GM23338 (cell line): ENCODE data around the gene USH2A. TPM values are rescaled to one million over a fixed set of nuclear protein-coding genes. Genes with fewer than 3 reads are reported as not detected.
A peak's percentile ranks its signal among the peaks of the same experiment; 100 is the strongest.

Source experiments
- ATAC-seq: fragments of 200-7000 bp; cut with Tn5 transposase; 3 replicates; pipeline ENCODE4 v1.9.1; 2020
- DNase-seq: peaks from one replicate; pipeline ENCODE4 v3.0.0-alpha.2; 2015; ENCODE audit warnings: low spot score
- H2AFZ ChIP-seq: fragments of 200-600 bp; sonication (generic); 2 replicates; pipeline ENCODE4 v1.8.0; 2016; ENCODE audit warnings: antibody characterized with exemption, mild to moderate bottlenecking, moderate library complexity
- H3F3A ChIP-seq: fragments of 200-600 bp; sonication (generic); replicated peaks from 2 replicates; pipeline ENCODE4 v1.8.0; 2017; ENCODE audit warnings: antibody characterized with exemption, mixed run types, low read depth
- H3K27ac ChIP-seq: fragments of 200-600 bp; sonication (generic); 2 replicates; pipeline ENCODE4 v1.6.1; 2016; ENCODE audit warnings: low read depth
- H3K27me3 ChIP-seq: fragments of 200-600 bp; sonication (generic); 2 replicates; pipeline ENCODE4 v1.8.0; 2016; ENCODE audit warnings: mild to moderate bottlenecking, mixed run types, moderate library complexity; ENCODE audit not compliant: insufficient read depth
- H3K36me3 ChIP-seq: fragments of 200-600 bp; sonication (generic); 2 replicates; pipeline ENCODE4 v1.8.0; 2016; ENCODE audit warnings: mild to moderate bottlenecking; ENCODE audit not compliant: insufficient read depth
- H3K4me1 ChIP-seq: fragments of 200-600 bp; sonication (generic); 2 replicates; pipeline ENCODE4 v1.8.0; 2016; ENCODE audit warnings: mild to moderate bottlenecking, moderate library complexity; ENCODE audit not compliant: insufficient read depth
- H3K4me2 ChIP-seq: fragments of 200-600 bp; sonication (generic); 2 replicates; pipeline ENCODE4 v1.7.1; 2017; ENCODE audit warnings: mixed run types
- H3K4me3 ChIP-seq: fragments of 200-600 bp; sonication (generic); 2 replicates; pipeline ENCODE4 v1.6.1; 2016; ENCODE audit warnings: mixed run types
- H3K79me2 ChIP-seq: fragments of 200-600 bp; sonication (generic); replicated peaks from 2 replicates; pipeline ENCODE4 v1.8.0; 2017; ENCODE audit warnings: mild to moderate bottlenecking; ENCODE audit not compliant: insufficient read depth
- H3K9me2 ChIP-seq: fragments of 200-600 bp; sonication (generic); 2 replicates; pipeline ENCODE4 v1.8.0; 2017; ENCODE audit not compliant: insufficient read depth
- H4K20me1 ChIP-seq: fragments of 200-600 bp; sonication (generic); replicated peaks from 2 replicates; pipeline ENCODE4 v1.8.0; 2017; ENCODE audit warnings: mild to moderate bottlenecking; ENCODE audit not compliant: insufficient read depth
- H3K27ac Mint-ChIP-seq: 2 replicates; pipeline ENCODE4 v1.8.0; 2020; ENCODE audit warnings: inconsistent platforms, mild to moderate bottlenecking, moderate library complexity, mixed read lengths
- H3K27me3 Mint-ChIP-seq: 3 replicates; pipeline ENCODE4 v1.8.0; 2022; ENCODE audit warnings: low read depth, mild to moderate bottlenecking, moderate library complexity, mixed read lengths, inconsistent platforms; ENCODE audit not compliant: insufficient read depth, poor library complexity
- H3K36me3 Mint-ChIP-seq: 3 replicates; pipeline ENCODE4 v1.8.0; 2021; ENCODE audit warnings: low read depth, mild to moderate bottlenecking, inconsistent platforms, moderate library complexity, mixed read lengths
- H3K4me1 Mint-ChIP-seq: 3 replicates; pipeline ENCODE4 v1.8.0; 2020; ENCODE audit warnings: mild to moderate bottlenecking, inconsistent platforms, mixed read lengths
- H3K4me3 Mint-ChIP-seq: 3 replicates; pipeline ENCODE4 v1.8.0; 2021; ENCODE audit warnings: moderate library complexity, mild to moderate bottlenecking, inconsistent platforms, mixed read lengths
- H3K9me3 Mint-ChIP-seq: 3 replicates; pipeline ENCODE4 v1.8.0; 2020; ENCODE audit warnings: moderate library complexity, mild to moderate bottlenecking, inconsistent platforms, mixed read lengths
- ETS1 ChIP-seq: IDR thresholded peaks from 2 replicates; pipeline ENCODE4 v1.6.1; 2016; ENCODE audit warnings: antibody characterized with exemption
- EZH2 ChIP-seq: fragments of 200-600 bp; sonication (generic); IDR thresholded peaks from one replicate; pipeline ENCODE4 v1.8.0; 2017; ENCODE audit warnings: antibody characterized with exemption, mild to moderate bottlenecking, low read depth; ENCODE audit not compliant: unreplicated experiment
- EZH2phosphoT487 ChIP-seq: fragments of 200-600 bp; sonication (generic); IDR thresholded peaks from one replicate; pipeline ENCODE4 v1.8.1; 2018; ENCODE audit warnings: antibody characterized with exemption; ENCODE audit not compliant: unreplicated experiment
- POLR2AphosphoS5 ChIP-seq: IDR thresholded peaks from 2 replicates; pipeline ENCODE4 v1.6.1; 2016; ENCODE audit warnings: antibody characterized with exemption, low read depth
- REST ChIP-seq: IDR thresholded peaks from one replicate; pipeline ENCODE4 v1.6.1; 2018; ENCODE audit warnings: antibody characterized with exemption; ENCODE audit not compliant: unreplicated experiment
- ZNF114 ChIP-seq: fragments of 250-450 bp; sonication (Bioruptor Pico); IDR thresholded peaks from 2 replicates; pipeline ENCODE4 v1.5.0; 2020; ENCODE audit warnings: mild to moderate bottlenecking, moderate library complexity
- ZNF331 ChIP-seq: fragments of 250-450 bp; sonication (Bioruptor Pico); IDR thresholded peaks from 2 replicates; pipeline ENCODE4 v1.5.0; 2020; ENCODE audit warnings: low read depth, mild to moderate bottlenecking, moderate library complexity
- polyA plus RNA-seq: library from polyadenylated mRNA; unstranded; fragments of >200 nt; fragmentation: Nextera tagmentation; extraction: Ambion mirVana; gene quantifications from 2 replicates; pipeline ENCODE4 v1.2.1, GENCODE V29; 2016
- total RNA-seq: library from RNA; depleted of rRNA; stranded (reverse); fragments of >200 nt; shearing (Covaris generic); gene quantifications from 2 replicates; pipeline ENCODE4 v1.2.3, GENCODE V29; 2014
- TF ChIP-seq, protein P1 (sequence below): fragments of 250-450 bp; sonication (Bioruptor Pico); IDR thresholded peaks from 2 replicates; pipeline ENCODE4 v1.5.0; 2020; ENCODE audit warnings: mild to moderate bottlenecking, moderate library complexity

Gene USH2A
- total and polyA plus RNA-seq, 2 experiments from 2014 or later, result 0.03 TPM

DNA sequence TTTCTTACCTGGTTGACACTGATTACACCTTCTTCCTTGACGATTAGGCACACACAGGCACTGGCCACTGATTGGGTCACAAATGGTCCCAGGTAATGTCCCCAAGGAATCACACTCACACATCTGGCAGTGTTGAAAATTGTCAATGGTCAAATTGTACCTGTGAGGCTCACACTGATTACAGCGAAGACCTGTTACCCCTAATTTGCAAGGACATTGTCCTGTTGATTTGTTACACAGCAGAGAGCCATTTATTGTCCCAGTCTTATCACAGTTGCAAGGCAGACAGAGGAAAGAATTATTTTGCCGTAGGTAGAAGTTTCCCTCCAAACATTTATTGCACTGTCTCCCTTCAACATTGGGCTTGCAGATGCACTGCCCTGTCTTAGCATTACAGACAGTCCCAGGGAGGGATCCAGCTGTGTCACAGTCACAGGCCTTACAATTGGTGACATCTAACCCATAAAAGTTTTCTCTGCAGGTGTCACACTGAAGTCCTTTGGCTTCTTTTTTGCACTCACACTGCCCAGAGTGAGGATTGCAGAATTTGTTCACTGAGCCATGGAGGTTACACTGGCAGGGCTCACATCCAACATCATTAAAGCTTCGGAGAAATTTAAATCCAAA lies 176.6 kb downstream of the USH2A start:
- Histone ChIP-seq H4K20me1 (no peaks in the 10 kb centered on the region), H3F3A (no peaks in the 10 kb centered on the region), H3K27ac (no peak overlapping the region; the same call in 1 of the 2 replicates), H3K27me3 (no peaks in the 10 kb centered on the region), H3K9me2 (no peaks in the 10 kb centered on the region), H3K4me1 (peaks cover 10% of the 10 kb centered on the region; the same call in 1 of the 2 replicates), H3K4me3 (no peak overlapping the region), H3K4me2 (no peak overlapping the region; the same call in 1 of the 2 replicates), H3K36me3 (no peaks in the 10 kb centered on the region), H2AFZ (peak overlapping the region; percentile 54; the same call in 1 of the 2 replicates), H3K79me2 (no peaks in the 10 kb centered on the region)
- TF ChIP-seq EZH2, result no peak
- TF ChIP-seq ZNF331 (CRISPR knock-in tag), result no peak
- no peak for TF ChIP-seq EZH2phosphoT487
- no peak for TF ChIP-seq ETS1
- TF ChIP-seq REST, result no peak
- peak; percentile 7 for DNase-seq
- Mint-ChIP-seq H3K4me3 (no peak overlapping the region), H3K36me3 (no peaks in the 10 kb centered on the region), H3K4me1 (peaks cover 12% of the 10 kb centered on the region; the same call in 2 of the 3 replicates), H3K27me3 (peaks cover 3% of the 10 kb centered on the region), H3K9me3 (no peaks in the 10 kb centered on the region), H3K27ac (peak overlapping the region; percentile 28; the same call in 1 of the 2 replicates)
- ATAC-seq, result peak; percentile 40

DNA sequence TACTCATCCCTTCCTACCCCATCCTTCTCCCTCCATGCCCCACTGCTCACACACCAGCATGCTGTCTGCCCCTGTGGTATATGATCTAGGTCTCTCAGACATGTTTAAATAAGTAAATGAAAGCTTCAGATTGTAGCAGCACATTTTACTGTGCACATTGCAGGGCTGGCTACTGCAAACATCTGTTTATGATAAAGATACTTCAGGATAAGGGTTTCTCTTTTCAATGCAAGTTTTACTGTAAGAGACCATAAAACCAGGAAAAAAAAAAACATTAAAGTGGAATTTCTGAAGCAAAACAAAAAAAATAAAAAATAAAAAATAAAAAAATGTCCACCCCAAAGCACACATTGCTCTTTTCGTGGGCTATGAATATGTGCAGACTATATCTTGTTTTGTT lies 184.4 kb downstream of the USH2A start:
- H3K36me3 Mint-ChIP-seq, result no peaks in the 10 kb centered on the region
- H3K4me3 Mint-ChIP-seq, result no peak overlapping the region
- H3F3A ChIP-seq, result no peaks in the 10 kb centered on the region
- no peak overlapping the region for H2AFZ ChIP-seq
- H3K9me3 Mint-ChIP-seq, result no peaks in the 10 kb centered on the region
- peaks cover 7% of the 10 kb centered on the region; the same call in 1 of the 2 replicates for H3K4me1 ChIP-seq
- H3K79me2 ChIP-seq, result no peaks in the 10 kb centered on the region
- H3K27ac Mint-ChIP-seq, result no peak overlapping the region
- ATAC-seq, result no peak
- H3K27me3 ChIP-seq, result no peaks in the 10 kb centered on the region
- no peaks in the 10 kb centered on the region for H3K36me3 ChIP-seq
- H3K27ac ChIP-seq, result no peak overlapping the region
- H3K27me3 Mint-ChIP-seq, result no peaks in the 10 kb centered on the region
- H3K4me2 ChIP-seq, result no peak overlapping the region
- no peaks in the 10 kb centered on the region for H4K20me1 ChIP-seq
- no peak overlapping the region for H3K4me3 ChIP-seq
- H3K9me2 ChIP-seq, result no peaks in the 10 kb centered on the region
- no peak for DNase-seq
- H3K4me1 Mint-ChIP-seq, result peaks cover 2% of the 10 kb centered on the region; the same call in 2 of the 3 replicates
- no peak for TF ChIP-seq EZH2phosphoT487
- TF ChIP-seq ZNF114 (CRISPR knock-in tag), result no peak
- TF ChIP-seq POLR2AphosphoS5, result no peak
- TF ChIP-seq, protein P1, sequence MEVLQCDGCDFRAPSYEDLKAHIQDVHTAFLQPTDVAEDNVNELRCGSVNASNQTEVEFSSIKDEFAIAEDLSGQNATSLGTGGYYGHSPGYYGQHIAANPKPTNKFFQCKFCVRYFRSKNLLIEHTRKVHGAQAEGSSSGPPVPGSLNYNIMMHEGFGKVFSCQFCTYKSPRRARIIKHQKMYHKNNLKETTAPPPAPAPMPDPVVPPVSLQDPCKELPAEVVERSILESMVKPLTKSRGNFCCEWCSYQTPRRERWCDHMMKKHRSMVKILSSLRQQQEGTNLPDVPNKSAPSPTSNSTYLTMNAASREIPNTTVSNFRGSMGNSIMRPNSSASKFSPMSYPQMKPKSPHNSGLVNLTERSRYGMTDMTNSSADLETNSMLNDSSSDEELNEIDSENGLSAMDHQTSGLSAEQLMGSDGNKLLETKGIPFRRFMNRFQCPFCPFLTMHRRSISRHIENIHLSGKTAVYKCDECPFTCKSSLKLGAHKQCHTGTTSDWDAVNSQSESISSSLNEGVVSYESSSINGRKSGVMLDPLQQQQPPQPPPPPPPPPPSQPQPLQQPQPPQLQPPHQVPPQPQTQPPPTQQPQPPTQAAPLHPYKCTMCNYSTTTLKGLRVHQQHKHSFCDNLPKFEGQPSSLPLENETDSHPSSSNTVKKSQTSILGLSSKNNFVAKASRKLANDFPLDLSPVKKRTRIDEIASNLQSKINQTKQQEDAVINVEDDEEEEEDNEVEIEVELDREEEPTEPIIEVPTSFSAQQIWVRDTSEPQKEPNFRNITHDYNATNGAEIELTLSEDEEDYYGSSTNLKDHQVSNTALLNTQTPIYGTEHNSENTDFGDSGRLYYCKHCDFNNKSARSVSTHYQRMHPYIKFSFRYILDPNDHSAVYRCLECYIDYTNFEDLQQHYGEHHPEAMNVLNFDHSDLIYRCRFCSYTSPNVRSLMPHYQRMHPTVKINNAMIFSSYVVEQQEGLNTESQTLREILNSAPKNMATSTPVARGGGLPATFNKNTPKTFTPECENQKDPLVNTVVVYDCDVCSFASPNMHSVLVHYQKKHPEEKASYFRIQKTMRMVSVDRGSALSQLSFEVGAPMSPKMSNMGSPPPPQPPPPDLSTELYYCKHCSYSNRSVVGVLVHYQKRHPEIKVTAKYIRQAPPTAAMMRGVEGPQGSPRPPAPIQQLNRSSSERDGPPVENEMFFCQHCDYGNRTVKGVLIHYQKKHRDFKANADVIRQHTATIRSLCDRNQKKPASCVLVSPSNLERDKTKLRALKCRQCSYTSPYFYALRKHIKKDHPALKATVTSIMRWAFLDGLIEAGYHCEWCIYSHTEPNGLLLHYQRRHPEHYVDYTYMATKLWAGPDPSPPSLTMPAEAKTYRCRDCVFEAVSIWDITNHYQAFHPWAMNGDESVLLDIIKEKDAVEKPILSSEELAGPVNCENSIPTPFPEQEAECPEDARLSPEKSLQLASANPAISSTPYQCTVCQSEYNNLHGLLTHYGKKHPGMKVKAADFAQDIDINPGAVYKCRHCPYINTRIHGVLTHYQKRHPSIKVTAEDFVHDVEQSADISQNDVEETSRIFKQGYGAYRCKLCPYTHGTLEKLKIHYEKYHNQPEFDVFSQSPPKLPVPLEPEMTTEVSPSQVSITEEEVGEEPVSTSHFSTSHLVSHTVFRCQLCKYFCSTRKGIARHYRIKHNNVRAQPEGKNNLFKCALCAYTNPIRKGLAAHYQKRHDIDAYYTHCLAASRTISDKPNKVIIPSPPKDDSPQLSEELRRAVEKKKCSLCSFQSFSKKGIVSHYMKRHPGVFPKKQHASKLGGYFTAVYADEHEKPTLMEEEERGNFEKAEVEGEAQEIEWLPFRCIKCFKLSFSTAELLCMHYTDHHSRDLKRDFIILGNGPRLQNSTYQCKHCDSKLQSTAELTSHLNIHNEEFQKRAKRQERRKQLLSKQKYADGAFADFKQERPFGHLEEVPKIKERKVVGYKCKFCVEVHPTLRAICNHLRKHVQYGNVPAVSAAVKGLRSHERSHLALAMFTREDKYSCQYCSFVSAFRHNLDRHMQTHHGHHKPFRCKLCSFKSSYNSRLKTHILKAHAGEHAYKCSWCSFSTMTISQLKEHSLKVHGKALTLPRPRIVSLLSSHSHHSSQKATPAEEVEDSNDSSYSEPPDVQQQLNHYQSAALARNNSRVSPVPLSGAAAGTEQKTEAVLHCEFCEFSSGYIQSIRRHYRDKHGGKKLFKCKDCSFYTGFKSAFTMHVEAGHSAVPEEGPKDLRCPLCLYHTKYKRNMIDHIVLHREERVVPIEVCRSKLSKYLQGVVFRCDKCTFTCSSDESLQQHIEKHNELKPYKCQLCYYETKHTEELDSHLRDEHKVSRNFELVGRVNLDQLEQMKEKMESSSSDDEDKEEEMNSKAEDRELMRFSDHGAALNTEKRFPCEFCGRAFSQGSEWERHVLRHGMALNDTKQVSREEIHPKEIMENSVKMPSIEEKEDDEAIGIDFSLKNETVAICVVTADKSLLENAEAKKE (CRISPR knock-in tag), result no peak
